Measurements from ENCODE around the gene CEP19. TPM values are rescaled to one million over a fixed set of nuclear protein-coding genes. Genes with fewer than 3 reads are reported as not detected.
"Not testable (repeated sequence)": the region's sequence is repeated elsewhere in the genome, so short reads cannot be mapped to it uniquely, and the experiment has no call there.

Gene CEP19
- total RNA-seq, 1 donor from 2014 or later, result 2.6 TPM

- intact Hi-C loops (cut with DNase I), result no loop called here
- no peak for TF ChIP-seq CTCF (IDR thresholded peaks at IDR 0.05)
Observed at GRCh38 chr3:196721097-196721496, 9.0 kb upstream of the CEP19 start.

GRCh38 chr3:196717162-196717561, 5.1 kb upstream of the CEP19 start:
- DNase-seq (ENCODE audit: low spot score in 2 of 2); intact Hi-C loops (cut with DNase I); H3K27me3 ChIP-seq; H3K27ac ChIP-seq; H3K4me1 ChIP-seq; H3K9me3 ChIP-seq; H3K36me3 ChIP-seq; H3K4me3 ChIP-seq: not testable (repeated sequence)

More at GRCh38 chr3:196721097-196721496, 9.0 kb upstream of the CEP19 start:
- H3K36me3 ChIP-seq, result peaks cover 0 to 8% of the 10 kb centered on the region in 2 donors
- no peak for DNase-seq (ENCODE audit: low spot score in 2 of 2)
- H3K27ac ChIP-seq, result no peak overlapping the region
- H3K9me3 ChIP-seq, result no peaks in the 10 kb centered on the region
- no peaks in the 10 kb centered on the region for H3K4me1 ChIP-seq
- H3K27me3 ChIP-seq, result no peaks in the 10 kb centered on the region
- no peak overlapping the region for H3K4me3 ChIP-seq

GRCh38 chr3:196712514-196713413, 714 bp upstream of the CEP19 start:
- Histone ChIP-seq H3K27me3 (no peaks in the 10 kb centered on the region), H3K9me3 (no peaks in the 10 kb centered on the region), H3K4me3 (peak overlapping the region; percentile 85 to 87), H3K27ac (peak overlapping the region; percentile 86 to 91), H3K4me1 (peaks cover 0 to 8% of the 10 kb centered on the region in 2 donors), H3K36me3 (no peaks in the 10 kb centered on the region)
- intact Hi-C loops (cut with DNase I), result loop anchor here (1.0 to 5.0 kb wide), 4 partner anchors 27 to 230 kb away; partner anchors contain the start of genes NCBP2, PAK2, RNF168 and SENP5
- DNase-seq (ENCODE audit: low spot score in 2 of 2), result peak in 1 of 2 donors; percentile 79
- peak in 1 of 3 experiments; percentile 41 for TF ChIP-seq CTCF (IDR thresholded peaks at IDR 0.05)

- Histone ChIP-seq H3K4me1 (peaks cover 0 to 8% of the 10 kb centered on the region in 2 donors), H3K27me3 (no peaks in the 10 kb centered on the region), H3K36me3 (no peaks in the 10 kb centered on the region), H3K4me3 (no peak overlapping the region), H3K9me3 (no peaks in the 10 kb centered on the region), H3K27ac (no peak overlapping the region)
- intact Hi-C loops (cut with DNase I), result no loop called here
- DNase-seq (ENCODE audit: low spot score in 2 of 2), result no peak
- no peak for TF ChIP-seq CTCF (IDR thresholded peaks at IDR 0.05)
Observed at GRCh38 chr3:196708467-196708866, 3.6 kb downstream of the CEP19 start.

- no peaks in the 10 kb centered on the region for H3K36me3 ChIP-seq
- peaks cover 0 to 5% of the 10 kb centered on the region in 2 donors for H3K4me1 ChIP-seq
- intact Hi-C loops (cut with DNase I), result no loop called here
- no peaks in the 10 kb centered on the region for H3K9me3 ChIP-seq
- DNase-seq (ENCODE audit: low spot score in 2 of 2), result no peak
- H3K4me3 ChIP-seq, result no peak overlapping the region
- TF ChIP-seq CTCF (IDR thresholded peaks at IDR 0.05), result no peak
- H3K27ac ChIP-seq, result no peak overlapping the region
- no peaks in the 10 kb centered on the region for H3K27me3 ChIP-seq
Observed at GRCh38 chr3:196707566-196707965, 4.5 kb downstream of the CEP19 start.

- no peak for TF ChIP-seq CTCF (IDR thresholded peaks at IDR 0.05)
- Histone ChIP-seq H3K36me3 (no peaks in the 10 kb centered on the region), H3K4me3 (no peak overlapping the region), H3K9me3 (no peaks in the 10 kb centered on the region), H3K4me1 (peaks cover 0 to 5% of the 10 kb centered on the region in 2 donors), H3K27ac (no peak overlapping the region), H3K27me3 (no peaks in the 10 kb centered on the region)
- intact Hi-C loops (cut with DNase I), result no loop called here
- DNase-seq (ENCODE audit: low spot score in 2 of 2), result no peak
Observed at GRCh38 chr3:196706731-196707130, 5.3 kb downstream of the CEP19 start.

Data from ascending aorta (tissue), 2 donors.